ENCODE results near the gene CDK10.
"Not testable (repeated sequence)": the region's sequence is repeated elsewhere in the genome, so short reads cannot be mapped to it uniquely, and the experiment has no call there.

The CDK10 gene

GRCh38 chr16:89696670-89697128, 10.2 kb downstream of the CDK10 start:
- DNase-seq = peak; percentile 31

GRCh38 chr16:89697161-89697615, 10.7 kb downstream of the CDK10 start:
- DNase-seq = peak; percentile 61

DNA sequence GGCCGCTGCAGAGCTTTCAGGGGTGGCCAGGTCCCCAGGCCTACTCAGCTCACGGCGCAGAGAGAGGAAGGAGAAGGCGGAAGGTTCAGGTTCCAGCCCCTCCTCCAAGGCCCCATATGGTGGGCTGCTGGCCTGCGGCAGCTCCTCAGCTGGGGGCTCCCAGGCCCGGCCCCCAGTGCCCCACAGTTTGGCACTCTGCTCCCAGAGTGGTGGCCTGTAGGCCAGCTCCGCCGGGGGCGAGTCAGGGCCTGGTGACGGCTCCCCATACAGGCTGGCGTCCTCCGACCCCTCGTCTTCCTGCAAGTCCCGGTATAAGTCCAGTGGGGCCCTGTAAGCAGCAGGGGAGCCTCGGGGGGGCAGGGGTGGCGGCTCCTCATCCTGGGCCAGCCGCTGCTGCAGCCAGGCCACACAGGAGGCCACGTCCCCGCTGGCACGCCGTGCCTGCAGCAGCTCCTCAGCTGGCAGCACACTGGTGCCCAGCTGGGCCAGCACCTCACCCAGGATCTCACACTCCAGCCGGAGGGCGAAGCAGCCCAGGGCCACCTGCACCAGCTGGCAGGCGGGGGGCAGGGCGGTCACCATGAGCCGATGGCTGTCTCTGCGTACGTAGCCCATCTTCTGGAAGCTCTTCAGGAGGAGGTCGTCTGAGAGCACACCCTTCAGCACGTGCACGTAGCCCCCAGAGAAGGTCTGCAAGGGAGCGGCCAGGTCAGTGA, 11.3 kb downstream of the CDK10 start:
- peak; percentile 38 for DNase-seq

DNA sequence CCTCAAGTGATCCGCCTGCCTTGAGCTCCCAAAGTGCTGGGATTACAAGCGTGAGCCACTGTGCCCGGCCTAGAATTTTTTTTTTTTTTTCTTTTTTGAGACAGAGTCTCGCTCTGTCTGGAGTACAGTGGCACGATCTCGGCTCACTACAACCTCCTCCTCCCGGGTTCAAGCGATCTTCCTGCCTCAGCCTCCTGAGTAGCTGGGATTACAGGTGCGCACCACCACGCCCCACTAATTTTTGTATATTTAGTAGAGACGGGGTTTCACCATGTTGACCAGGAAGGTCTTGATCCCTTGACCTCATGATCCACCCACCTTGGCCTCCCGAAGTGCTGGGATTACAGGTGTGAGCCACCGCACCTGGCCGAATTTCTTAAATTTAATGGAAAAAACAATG, 12.2 kb downstream of the CDK10 start:
- DNase-seq = peak; percentile 15

DNA sequence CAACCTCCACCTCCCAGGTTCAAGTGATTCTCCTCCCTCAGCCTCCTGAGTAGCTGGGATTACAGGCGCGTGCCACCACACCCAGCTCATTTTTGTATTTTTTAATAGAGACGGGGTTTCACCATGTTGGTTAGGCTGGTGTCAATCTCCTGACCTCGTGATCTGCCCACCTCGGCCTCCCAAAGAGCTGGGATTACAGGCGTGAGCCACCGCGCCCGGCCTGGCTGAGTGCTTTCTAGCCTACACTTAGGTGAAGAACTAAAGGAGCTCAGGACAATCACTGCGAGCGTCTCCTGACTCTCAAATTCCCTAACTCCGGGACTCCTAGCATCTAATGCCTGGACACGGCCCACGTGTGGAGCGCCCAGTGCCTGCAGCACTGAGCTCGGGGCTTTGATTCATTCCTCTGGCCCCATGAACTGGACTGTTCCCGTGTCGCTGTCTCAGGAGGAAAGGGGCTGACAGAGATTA, 13.2 kb downstream of the CDK10 start:
- DNase-seq = not testable (repeated sequence)

GRCh38 chr16:89700100-89700648, 13.7 kb downstream of the CDK10 start:
- peak; percentile 94 for DNase-seq

DNA sequence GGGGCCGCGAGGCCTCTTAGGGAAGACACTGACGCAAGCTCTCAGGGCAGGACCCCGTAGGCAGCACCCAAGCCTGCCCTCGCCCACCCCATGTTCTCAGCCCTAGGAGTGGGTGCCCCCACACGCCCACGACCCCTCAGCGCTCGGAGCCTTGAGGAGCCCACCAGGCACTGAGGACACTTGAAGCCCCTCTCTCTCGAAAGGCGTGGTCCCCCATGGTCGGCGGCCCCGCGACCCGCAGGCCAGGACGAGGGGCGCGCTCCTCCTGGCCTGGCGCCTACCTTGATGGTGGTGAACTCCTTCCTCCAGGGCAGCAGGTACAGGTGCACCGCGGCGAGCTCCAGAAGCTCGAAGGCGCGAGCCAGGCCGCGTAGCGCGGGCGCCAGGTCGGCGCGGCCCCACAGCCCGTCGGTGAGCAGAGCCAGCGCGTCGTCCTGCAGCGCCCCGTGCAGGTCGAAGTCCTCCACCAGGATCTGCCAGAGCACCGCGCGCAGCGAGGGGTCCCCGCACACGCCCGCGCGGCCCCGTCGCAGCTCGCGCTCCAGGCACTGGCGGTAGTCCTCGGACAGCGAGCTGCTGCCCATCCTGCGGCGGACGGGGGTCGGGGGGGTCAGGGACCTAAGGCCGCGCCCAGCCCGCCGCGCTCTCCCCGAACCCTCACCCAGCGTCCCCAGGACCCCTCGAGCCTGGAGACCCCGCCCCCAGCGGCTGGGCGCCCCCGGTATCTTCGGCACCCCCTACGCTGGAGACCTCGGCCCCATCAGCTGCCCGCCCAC, 14.3 kb downstream of the CDK10 start:
- peak; percentile 53 for DNase-seq

GRCh38 chr16:89701425-89702406, 15.2 kb downstream of the CDK10 start, which contains the start of gene SPATA2L:
Gene SPATA2L, minus strand, starts transcription at chr16:89701705. Its CDS starts 473 bp downstream, at chr16:89701232.
- peak; percentile 82 for DNase-seq

- no peak for DNase-seq
Measured at GRCh38 chr16:89704281-89704680, 17.8 kb downstream of the CDK10 start.

- peak; percentile 27 for DNase-seq
Measured at GRCh38 chr16:89705006-89705405, 18.5 kb downstream of the CDK10 start.

GRCh38 chr16:89706518-89707260, 20.2 kb downstream of the CDK10 start:
- DNase-seq = no peak

- DNase-seq = no peak
Measured at GRCh38 chr16:89707695-89708094, 21.2 kb downstream of the CDK10 start.

GRCh38 chr16:89708481-89708931, 22.0 kb downstream of the CDK10 start:
- no peak for DNase-seq

DNA sequence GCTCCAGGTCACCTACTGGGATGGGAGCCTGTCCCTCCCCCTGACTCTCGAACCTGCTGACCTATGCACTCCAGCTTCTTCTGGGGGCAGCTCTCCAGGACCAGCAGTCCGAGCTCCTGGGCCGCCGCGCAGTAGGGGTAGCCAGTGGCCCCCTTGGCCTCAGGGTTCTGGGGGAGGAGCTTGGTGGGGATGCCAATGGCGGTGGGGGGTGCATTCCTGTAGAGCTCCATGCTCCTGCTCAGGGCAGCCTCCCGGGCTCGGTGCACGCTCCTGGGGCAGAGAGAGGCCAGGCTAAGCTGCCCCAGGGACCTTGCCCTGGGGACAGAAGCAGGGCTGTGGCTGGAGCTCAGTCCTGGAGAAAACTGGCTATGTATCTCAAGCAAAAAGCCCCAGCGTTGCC, 22.7 kb downstream of the CDK10 start:
- no peak for DNase-seq

DNA sequence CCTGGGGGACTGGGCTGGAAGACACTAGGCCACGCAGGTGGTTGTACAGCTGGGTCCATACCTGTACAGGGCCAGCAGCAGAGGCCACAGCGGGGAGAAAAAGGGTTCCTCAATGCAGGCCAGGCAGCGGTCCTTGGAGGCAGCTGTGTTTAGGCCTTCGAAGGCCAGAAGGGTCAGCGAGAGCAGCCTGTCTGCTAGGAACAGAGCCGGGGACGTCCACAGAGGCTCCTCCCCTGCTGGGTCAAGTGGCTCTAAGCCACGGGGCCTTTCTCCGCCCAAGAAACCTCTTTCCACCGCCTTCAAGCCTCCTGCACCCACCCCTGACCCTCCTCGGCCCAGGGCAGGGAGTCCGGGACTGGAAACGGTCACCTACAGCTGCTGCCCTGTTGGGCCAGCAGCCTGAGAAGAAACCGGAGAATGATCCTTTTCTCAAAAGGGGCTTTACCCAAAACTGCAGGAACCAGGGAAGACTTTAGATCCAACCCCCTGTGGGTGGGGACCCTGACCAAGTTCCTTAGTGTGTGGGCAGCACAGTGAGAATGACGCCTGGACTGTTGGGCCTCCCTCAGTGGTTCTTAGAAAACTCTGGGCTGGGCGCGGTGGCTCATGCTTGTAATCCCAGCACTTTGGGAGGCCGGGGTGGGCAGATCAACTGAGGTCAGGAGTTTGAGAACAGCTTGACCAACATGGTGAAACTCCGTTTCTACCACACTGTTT, 23.4 kb downstream of the CDK10 start:
- DNase-seq = no peak

DNA sequence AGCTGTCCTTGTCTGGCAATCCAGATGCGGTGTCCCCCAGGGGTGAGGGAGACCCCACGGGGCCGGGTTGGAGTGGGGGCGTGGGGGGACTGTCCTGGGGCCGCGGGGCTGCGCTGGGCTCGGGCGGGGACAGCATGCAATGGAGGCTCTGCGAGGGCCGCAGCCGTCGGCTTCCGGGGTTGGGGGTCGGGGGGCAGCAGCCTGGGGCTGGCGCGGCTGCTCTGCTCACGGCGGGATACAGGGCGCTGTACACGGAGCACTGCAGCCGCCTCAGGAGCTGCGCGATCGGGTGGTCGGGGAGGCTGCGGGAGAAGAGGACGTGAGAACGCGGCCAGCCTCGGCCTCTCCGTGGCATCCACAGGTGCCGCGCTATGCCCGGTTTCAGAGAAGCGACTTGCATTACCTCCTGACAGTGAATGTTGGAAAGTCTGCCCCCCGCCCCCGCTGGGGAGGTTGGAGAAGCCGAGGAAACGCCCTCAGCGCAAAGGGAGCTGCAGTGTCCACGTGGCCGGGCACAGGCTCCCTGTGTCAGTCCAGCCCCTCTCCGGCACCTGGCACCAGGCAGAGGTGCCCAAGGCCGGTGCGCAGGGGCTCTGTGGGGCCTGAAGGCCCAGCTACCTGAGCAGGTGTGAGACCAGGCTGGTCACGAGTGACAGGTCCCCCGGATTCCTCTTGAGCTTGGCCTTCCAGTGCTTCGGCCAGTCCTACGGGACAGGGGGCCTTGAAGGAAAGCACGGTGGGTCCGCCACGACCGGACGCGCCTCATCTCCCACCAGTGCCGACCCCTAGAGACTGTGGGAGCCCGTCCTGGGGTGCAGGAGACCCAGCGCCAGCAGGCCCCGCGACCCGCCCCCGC, 24.4 kb downstream of the CDK10 start:
- no peak for DNase-seq

- no peak for DNase-seq
Measured at GRCh38 chr16:89711601-89712273, 25.2 kb downstream of the CDK10 start.

DNA sequence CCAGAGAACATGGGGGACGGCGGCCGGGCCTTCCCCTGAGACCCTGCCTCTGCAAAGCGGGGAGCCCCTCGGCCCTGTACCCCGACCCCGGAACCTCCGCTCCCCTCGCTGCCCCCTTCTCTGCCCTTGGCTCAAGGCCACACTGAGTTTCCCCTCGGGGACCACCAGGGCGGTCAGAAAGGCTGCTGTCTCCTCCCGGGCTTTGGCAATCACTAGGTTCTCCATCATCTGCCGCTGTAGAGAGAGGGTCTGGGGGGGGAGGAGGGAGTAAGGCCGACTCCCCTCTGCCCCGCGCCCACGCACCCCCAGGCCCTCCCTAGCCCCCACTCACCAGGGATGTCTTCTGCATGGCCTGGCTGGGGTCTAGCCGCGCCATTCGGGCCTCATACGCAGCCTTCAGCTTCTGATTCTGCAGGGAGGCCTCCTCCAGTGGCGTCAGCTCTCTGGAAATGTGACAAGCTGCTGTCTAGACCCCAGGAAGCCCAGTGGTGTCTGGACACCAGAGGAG, 25.8 kb downstream of the CDK10 start:
- DNase-seq = no peak

GRCh38 chr16:89716493-89716892, 30.0 kb downstream of the CDK10 start:
- DNase-seq = no peak
